OCI-LY3 (cell line): ENCODE data around the gene HNRNPA1.

ENCODE experiments used
- EZH2phosphoT487 ChIP-seq: fragments of 200-600 bp; shearing (Covaris generic); IDR thresholded peaks from 2 replicates; pipeline ENCODE4 v1.6.1; 2018; ENCODE audit warnings: antibody characterized with exemption, mixed run types, low read depth
- TF ChIP-seq, protein P1 (sequence below): fragments of 200-600, 300-600 bp; sonication (generic); IDR thresholded peaks from 2 replicates; pipeline ENCODE4 v1.5.1; 2014; ENCODE audit warnings: antibody characterized with exemption, low read length, low read depth

DNA sequence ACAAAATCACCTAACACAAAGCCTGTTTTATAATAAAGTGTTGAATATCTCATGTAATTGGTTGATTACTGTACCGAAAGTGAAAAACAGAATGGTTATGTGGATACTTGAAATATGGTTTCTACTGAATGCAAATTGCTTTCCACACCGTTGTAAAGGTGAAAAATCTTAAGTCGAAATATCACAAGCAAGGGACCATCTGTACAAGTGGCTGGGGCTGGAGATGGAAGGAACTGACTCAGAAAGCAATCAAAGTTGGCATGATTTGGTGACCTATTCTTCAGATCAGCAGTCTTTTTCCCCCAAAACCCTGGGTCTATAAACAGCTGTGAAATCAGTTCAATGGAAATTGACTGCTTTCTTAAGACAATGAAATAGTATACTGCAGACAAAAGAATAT lies 4.2 kb upstream of the HNRNPA1 start:
- TF ChIP-seq, protein P1, sequence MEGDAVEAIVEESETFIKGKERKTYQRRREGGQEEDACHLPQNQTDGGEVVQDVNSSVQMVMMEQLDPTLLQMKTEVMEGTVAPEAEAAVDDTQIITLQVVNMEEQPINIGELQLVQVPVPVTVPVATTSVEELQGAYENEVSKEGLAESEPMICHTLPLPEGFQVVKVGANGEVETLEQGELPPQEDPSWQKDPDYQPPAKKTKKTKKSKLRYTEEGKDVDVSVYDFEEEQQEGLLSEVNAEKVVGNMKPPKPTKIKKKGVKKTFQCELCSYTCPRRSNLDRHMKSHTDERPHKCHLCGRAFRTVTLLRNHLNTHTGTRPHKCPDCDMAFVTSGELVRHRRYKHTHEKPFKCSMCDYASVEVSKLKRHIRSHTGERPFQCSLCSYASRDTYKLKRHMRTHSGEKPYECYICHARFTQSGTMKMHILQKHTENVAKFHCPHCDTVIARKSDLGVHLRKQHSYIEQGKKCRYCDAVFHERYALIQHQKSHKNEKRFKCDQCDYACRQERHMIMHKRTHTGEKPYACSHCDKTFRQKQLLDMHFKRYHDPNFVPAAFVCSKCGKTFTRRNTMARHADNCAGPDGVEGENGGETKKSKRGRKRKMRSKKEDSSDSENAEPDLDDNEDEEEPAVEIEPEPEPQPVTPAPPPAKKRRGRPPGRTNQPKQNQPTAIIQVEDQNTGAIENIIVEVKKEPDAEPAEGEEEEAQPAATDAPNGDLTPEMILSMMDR, result no peak
- TF ChIP-seq EZH2phosphoT487, result no peak
